Testis (tissue), 3 donors: ENCODE data around the gene ZNF527. TPM values are rescaled to one million over a fixed set of nuclear protein-coding genes. Genes with fewer than 3 reads are reported as not detected.

ENCODE experiments used
- DNase-seq: peaks from one replicate; pipeline ENCODE4 v3.0.0-alpha.2; 2019
- H3K27ac ChIP-seq, 2 donors: fragments of 200-600 bp; sonication (generic); one replicate each; pipeline ENCODE4 v1.5.1; 2019
- H3K27me3 ChIP-seq: fragments of 200-600 bp; sonication (generic); one replicate; pipeline ENCODE4 v1.5.1; 2019
- H3K36me3 ChIP-seq: fragments of 200-600 bp; sonication (generic); one replicate; pipeline ENCODE4 v1.5.1; 2017; ENCODE audit warnings: low read depth; ENCODE audit errors: missing control alignments
- H3K4me1 ChIP-seq: fragments of 200-600 bp; sonication (generic); one replicate; pipeline ENCODE4 v1.5.1; 2019
- H3K4me3 ChIP-seq, 2 donors: fragments of 200-600 bp; sonication (generic); one replicate each; pipeline ENCODE4 v1.5.1; 2017 to 2019
- H3K9me3 ChIP-seq: fragments of 200-600 bp; sonication (generic); one replicate; pipeline ENCODE4 v1.5.1; 2017
- CTCF ChIP-seq, 3 experiments: fragments of 450-650 bp in 2 of 3; fragments of 200-600 bp in 1 of 3; sonication (generic) in 1 of 3; IDR thresholded peaks; one replicate each; pipeline ENCODE4 v1.5.1; 2016 to 2019; ENCODE audit warnings: antibody characterized with exemption in 3 of 3, mild to moderate bottlenecking in 2 of 3, moderate library complexity in 1 of 3
- POLR2A ChIP-seq: fragments of 450-650 bp; IDR thresholded peaks from one replicate; pipeline ENCODE4 v1.6.1; 2017; ENCODE audit warnings: antibody characterized with exemption, mild to moderate bottlenecking, moderate library complexity
- WGBS, 2 donors: methylation state at CpG; one replicate each; pipeline ENCODE4 v1.1.5; 2018; 5-methylcytosine and 5-hydroxymethylcytosine counted together
- intact Hi-C: fragments of 100-400 bp; cut with DNase I; formaldehyde crosslinking; loops from one replicate; pipeline ENCODE4 v1.15.1; 2023; ENCODE audit warnings: low total_unique reads
- polyA plus RNA-seq: library from polyadenylated mRNA; stranded (reverse); fragments of 350-450 nt; fragmentation: Illumina TruSeq; extraction: RNeasy Lipid Tissue Mini Kit (QIAGEN cat#74804); gene quantifications from one replicate; pipeline ENCODE4 v1.2.3, GENCODE V29; 2014; ENCODE audit warnings: low read depth, low replicate concordance; ENCODE audit not compliant: insufficient read depth
- total RNA-seq, 2 donors: library from RNA; depleted of rRNA; stranded (reverse); fragments of >200 nt; gene quantifications; one replicate each; pipeline ENCODE4 v1.2.3, GENCODE V29; 2016

Gene ZNF527
- total and polyA plus RNA-seq, 3 donors from 2014 or later = 6.8 to 22.5 (median 19.4) TPM

- peak overlapping the region; percentile 74 to 86 for H3K4me3 ChIP-seq
- H3K4me1 ChIP-seq = peaks cover 14% of the 10 kb centered on the region
- peak; percentile 98 for DNase-seq
Observed at GRCh38 chr19:37334179-37335071, 36.5 kb upstream of the ZNF527 start.

GRCh38 chr19:37342753-37343152 lies 28.1 kb upstream of the ZNF527 start:
- no peak for TF ChIP-seq CTCF (IDR thresholded peaks at IDR 0.05)
- TF ChIP-seq POLR2A = no peak
- WGBS, 2 donors = 95 to 97% methylated on average over 5 of the region's 5 CpGs

More at GRCh38 chr19:37334179-37335071, 36.5 kb upstream of the ZNF527 start:
- 6 to 7% methylated on average over 41 to 44 of the region's 50 CpGs for WGBS, 2 donors
- Histone ChIP-seq H3K27me3 (no peaks in the 10 kb centered on the region), H3K27ac (peak overlapping the region; percentile 74 to 86), H3K36me3 (no peaks in the 10 kb centered on the region), H3K9me3 (no peaks in the 10 kb centered on the region)
- intact Hi-C loops = no loop called here
- TF ChIP-seq CTCF (IDR thresholded peaks at IDR 0.05) (no peak), POLR2A (no peak)

GRCh38 chr19:37346091-37346490 lies 24.8 kb upstream of the ZNF527 start:
- H3K27me3 ChIP-seq = no peaks in the 10 kb centered on the region
- TF ChIP-seq POLR2A (no peak), CTCF (IDR thresholded peaks at IDR 0.05) (no peak)
- DNase-seq = no peak
- no peak overlapping the region for H3K27ac ChIP-seq
- H3K36me3 ChIP-seq = no peaks in the 10 kb centered on the region
- no peaks in the 10 kb centered on the region for H3K4me1 ChIP-seq
- intact Hi-C loops = no loop called here
- H3K4me3 ChIP-seq = no peak overlapping the region
- 61 to 66% methylated on average over 6 of the region's 6 CpGs for WGBS, 2 donors
- H3K9me3 ChIP-seq = no peaks in the 10 kb centered on the region

More at GRCh38 chr19:37342753-37343152, 28.1 kb upstream of the ZNF527 start:
- H3K4me1 ChIP-seq = peaks cover 12% of the 10 kb centered on the region
- no peaks in the 10 kb centered on the region for H3K27me3 ChIP-seq
- H3K9me3 ChIP-seq = no peaks in the 10 kb centered on the region
- no peak overlapping the region for H3K27ac ChIP-seq
- intact Hi-C loops = no loop called here
- H3K4me3 ChIP-seq = no peak overlapping the region
- no peaks in the 10 kb centered on the region for H3K36me3 ChIP-seq
- no peak for DNase-seq

GRCh38 chr19:37348060-37348459 lies 22.8 kb upstream of the ZNF527 start:
- intact Hi-C loops = no loop called here
- no peak for TF ChIP-seq POLR2A
- TF ChIP-seq CTCF (IDR thresholded peaks at IDR 0.05) = no peak

More at GRCh38 chr19:37348060-37348459, 22.8 kb upstream of the ZNF527 start:
- H3K4me3 ChIP-seq = no peak overlapping the region
- H3K36me3 ChIP-seq = no peaks in the 10 kb centered on the region
- H3K27me3 ChIP-seq = no peaks in the 10 kb centered on the region
- H3K9me3 ChIP-seq = no peaks in the 10 kb centered on the region
- no peak overlapping the region for H3K27ac ChIP-seq
- WGBS, 2 donors = 93 to 97% methylated on average over 3 of the region's 3 CpGs
- DNase-seq = no peak
- H3K4me1 ChIP-seq = no peaks in the 10 kb centered on the region
